Stomach smooth muscle (tissue), 2 donors: ENCODE data around the gene SCFD2.
A peak's percentile ranks its signal among the peaks of the same experiment; 100 is the strongest.

Experiments
- H3K27ac ChIP-seq: one replicate; pipeline ENCODE4 v1.7.0; 2013; ENCODE audit warnings: mild to moderate bottlenecking, low read length, inconsistent platforms
- H3K27me3 ChIP-seq, 2 donors: one replicate each; pipeline ENCODE4 v1.7.0; 2013; ENCODE audit warnings: low read length in 2 of 2; ENCODE audit not compliant: insufficient read depth in 2 of 2, control insufficient read depth in 1 of 2
- H3K36me3 ChIP-seq, 2 donors: one replicate each; pipeline ENCODE4 v1.7.0; 2013; ENCODE audit warnings: low read length in 2 of 2; ENCODE audit not compliant: control insufficient read depth in 2 of 2, insufficient read depth in 2 of 2
- H3K4me1 ChIP-seq: one replicate; pipeline ENCODE4 v1.7.0; 2013; ENCODE audit warnings: low read length; ENCODE audit not compliant: control insufficient read depth, insufficient read depth
- H3K4me3 ChIP-seq, 2 donors: one replicate each; pipeline ENCODE4 v1.7.0; 2013; ENCODE audit warnings: low read length in 2 of 2
- H3K9ac ChIP-seq, 2 donors: one replicate each; pipeline ENCODE4 v1.7.0; 2013; ENCODE audit warnings: low read length in 2 of 2, mild to moderate bottlenecking in 1 of 2
- H3K9me3 ChIP-seq, 2 donors: one replicate each; pipeline ENCODE4 v1.7.0; 2013; ENCODE audit warnings: low read length in 2 of 2; ENCODE audit not compliant: control insufficient read depth in 2 of 2
- donor health status: healthy.
- donor health status: Pancreatic carcinoma.

The SCFD2 gene

DNA sequence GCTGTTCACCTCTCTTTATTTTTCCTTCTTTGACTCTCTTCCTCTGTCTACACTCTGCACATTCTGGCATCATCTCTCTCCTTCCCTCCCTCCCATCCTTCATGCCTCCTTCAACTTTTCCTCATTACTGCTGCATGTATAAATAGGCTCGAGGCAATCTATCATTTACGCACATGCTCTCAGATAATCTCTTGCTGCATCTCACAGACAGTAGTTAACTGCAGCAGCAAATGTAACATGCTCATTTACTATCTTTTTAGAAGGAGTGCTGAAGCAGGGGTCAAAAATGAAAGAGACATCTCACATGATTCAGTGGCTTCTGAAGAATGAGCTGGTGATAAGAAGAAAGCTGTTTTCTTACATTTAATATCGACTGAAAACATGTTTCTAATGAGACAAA, 376.0 kb downstream of the SCFD2 start:
- no peaks in the 10 kb centered on the region for H3K36me3 ChIP-seq
- H3K27ac ChIP-seq: no peak overlapping the region
- no peaks in the 10 kb centered on the region for H3K27me3 ChIP-seq
- H3K4me1 ChIP-seq: peaks cover 5% of the 10 kb centered on the region
- H3K9me3 ChIP-seq: no peaks in the 10 kb centered on the region
- H3K9ac ChIP-seq: no peak overlapping the region
- H3K4me3 ChIP-seq: no peak overlapping the region

DNA sequence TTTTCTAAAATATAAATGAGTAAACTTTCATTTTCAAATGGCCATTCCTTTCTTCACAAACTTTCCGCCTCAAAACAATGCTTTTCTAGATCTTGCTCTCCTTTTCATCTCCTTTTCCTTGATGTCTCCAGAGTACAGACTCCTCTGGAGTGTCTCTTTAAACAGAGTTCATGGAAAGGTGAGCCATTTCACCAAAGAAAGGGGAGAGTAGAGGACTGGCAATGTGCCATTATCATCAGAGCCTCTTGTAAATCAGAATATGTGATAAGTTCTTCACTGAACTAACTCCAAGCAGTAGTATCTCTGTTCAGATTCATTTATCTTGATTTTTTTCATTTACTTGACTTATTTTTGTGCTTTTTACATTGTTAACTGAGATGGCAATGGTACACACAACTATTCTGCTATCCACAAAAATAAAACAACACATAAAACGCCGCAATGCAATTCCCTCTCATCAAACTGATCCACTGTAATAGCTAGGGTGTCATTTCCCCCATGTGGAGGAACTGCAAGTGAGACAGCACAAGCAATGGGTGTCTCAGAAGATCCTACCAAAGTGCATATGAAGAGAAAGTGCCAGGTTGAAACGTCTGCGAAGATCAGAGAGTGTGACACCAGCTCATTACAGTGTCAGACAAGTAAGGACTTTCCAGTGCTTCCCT, 378.3 kb downstream of the SCFD2 start:
- H3K4me1 ChIP-seq: peaks cover 4% of the 10 kb centered on the region
- H3K36me3 ChIP-seq: no peaks in the 10 kb centered on the region
- no peaks in the 10 kb centered on the region for H3K27me3 ChIP-seq
- no peak overlapping the region for H3K27ac ChIP-seq
- H3K4me3 ChIP-seq: no peak overlapping the region
- no peaks in the 10 kb centered on the region for H3K9me3 ChIP-seq
- H3K9ac ChIP-seq: no peak overlapping the region

DNA sequence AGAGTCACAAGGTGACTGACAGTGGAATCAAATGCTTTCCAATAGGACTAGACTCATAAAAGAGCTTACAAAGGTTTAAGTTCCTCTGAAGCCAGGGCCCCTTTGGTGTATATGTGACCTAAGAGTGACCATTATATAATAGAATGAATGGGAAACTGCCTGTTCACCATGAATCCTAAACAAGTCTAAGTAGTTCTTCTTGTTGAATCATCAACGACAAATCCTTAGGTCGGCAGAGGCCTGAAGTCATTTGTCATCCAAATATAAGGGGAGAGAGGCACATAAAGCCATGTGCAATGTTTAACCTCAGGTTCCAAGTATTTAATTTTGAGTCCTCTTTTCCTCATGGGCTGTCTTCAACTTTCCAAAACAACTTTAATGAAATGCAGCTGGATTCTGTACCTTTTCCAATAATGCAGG, 381.4 kb downstream of the SCFD2 start:
- H3K4me3 ChIP-seq: no peak overlapping the region
- H3K27ac ChIP-seq: peak overlapping the region; percentile 3
- H3K9ac ChIP-seq: no peak overlapping the region
- H3K27me3 ChIP-seq: no peaks in the 10 kb centered on the region
- no peaks in the 10 kb centered on the region for H3K9me3 ChIP-seq
- peaks cover 3% of the 10 kb centered on the region for H3K4me1 ChIP-seq
- no peaks in the 10 kb centered on the region for H3K36me3 ChIP-seq

DNA sequence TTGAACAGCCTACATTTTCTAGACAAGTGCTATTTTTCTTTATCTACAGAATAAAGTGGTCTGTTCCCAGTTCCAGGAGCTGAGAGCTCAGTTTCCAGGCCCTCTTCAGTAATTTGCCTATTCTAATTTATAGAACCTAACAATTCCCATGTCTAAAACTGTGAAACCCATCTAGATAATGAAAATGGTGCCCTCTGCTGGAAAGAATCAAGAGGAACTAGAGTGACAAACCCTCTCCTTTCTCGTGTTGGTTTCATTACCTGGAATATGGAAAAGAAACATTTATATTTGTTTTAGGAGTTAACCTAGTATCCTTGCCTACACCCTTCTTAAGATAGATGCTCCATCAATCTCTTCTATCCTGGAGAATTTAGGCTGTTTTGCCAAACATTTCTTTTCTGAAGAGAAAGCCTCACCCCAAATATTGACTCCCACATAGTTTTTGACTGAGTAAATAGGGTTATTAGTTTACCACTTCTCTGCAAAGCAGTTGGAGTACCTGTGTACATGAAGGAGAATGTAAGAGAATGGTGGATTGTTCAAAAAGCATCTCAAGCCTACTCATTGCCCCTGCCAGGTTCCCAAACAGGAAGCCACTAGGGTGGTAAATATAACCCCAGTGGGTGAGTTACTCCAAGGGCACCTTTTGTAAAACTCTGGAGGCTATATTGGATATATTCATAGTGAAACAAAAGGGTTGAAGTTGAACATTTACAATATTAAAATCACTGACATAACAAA, 382.1 kb downstream of the SCFD2 start:
- no peaks in the 10 kb centered on the region for H3K27me3 ChIP-seq
- H3K4me3 ChIP-seq: no peak overlapping the region
- peak overlapping the region; percentile 3 for H3K27ac ChIP-seq
- no peaks in the 10 kb centered on the region for H3K36me3 ChIP-seq
- H3K9ac ChIP-seq: no peak overlapping the region
- peaks cover 3% of the 10 kb centered on the region for H3K4me1 ChIP-seq
- no peaks in the 10 kb centered on the region for H3K9me3 ChIP-seq

DNA sequence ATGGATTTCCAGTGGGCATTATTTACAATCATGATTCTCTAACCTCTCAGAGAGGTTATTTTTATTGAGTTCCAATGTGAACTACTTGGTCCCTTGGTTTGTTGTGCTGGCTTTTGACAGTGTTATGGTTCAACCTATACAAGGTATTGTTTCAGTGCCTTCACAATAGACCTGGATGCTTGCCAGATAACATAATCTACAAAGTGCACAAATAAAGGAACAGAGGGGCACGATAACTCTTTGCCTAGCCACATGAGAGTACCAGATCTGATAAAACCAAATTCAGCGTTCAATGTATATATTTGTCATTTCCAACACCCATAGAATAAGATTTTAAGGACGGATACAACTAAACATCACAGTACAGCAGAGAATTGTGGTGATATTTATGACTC, 382.9 kb downstream of the SCFD2 start:
- Histone ChIP-seq H3K27ac (no peak overlapping the region), H3K4me1 (peaks cover 3% of the 10 kb centered on the region), H3K9ac (no peak overlapping the region), H3K4me3 (no peak overlapping the region), H3K9me3 (no peaks in the 10 kb centered on the region), H3K36me3 (no peaks in the 10 kb centered on the region), H3K27me3 (no peaks in the 10 kb centered on the region)

DNA sequence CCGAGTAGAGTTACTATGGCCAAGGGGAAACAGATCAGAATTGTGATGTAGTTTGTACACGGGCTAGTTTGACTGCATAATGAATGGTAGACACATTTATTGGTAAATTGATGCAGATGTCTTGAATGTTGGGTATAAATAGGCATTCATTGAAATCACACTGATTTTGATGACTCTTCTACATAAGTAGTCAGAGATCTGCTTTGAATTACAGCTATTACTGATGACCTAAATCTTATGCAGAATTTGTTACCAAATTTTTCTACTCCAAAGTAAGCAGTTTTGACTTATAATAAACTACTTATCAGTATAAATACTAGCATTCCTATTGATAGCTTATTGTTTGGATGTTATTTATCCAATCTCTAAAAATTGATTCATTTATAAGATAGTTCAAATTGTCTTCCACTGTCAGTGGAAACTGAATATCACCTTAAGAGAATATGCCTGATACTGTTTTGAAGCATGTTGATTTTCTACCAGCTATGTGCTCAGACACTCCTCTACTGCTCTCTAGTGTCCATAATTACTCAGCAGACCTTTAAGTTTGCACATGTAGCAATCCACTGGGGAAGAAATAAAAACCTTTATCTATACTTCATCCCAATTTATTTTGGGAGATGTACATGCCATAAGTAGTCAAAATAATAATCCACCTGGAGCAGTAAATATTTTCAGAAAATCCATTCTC, 383.5 kb downstream of the SCFD2 start:
- H3K36me3 ChIP-seq: no peaks in the 10 kb centered on the region
- H3K27me3 ChIP-seq: no peaks in the 10 kb centered on the region
- peaks cover 3% of the 10 kb centered on the region for H3K4me1 ChIP-seq
- no peak overlapping the region for H3K9ac ChIP-seq
- H3K9me3 ChIP-seq: no peaks in the 10 kb centered on the region
- H3K27ac ChIP-seq: no peak overlapping the region
- H3K4me3 ChIP-seq: no peak overlapping the region

DNA sequence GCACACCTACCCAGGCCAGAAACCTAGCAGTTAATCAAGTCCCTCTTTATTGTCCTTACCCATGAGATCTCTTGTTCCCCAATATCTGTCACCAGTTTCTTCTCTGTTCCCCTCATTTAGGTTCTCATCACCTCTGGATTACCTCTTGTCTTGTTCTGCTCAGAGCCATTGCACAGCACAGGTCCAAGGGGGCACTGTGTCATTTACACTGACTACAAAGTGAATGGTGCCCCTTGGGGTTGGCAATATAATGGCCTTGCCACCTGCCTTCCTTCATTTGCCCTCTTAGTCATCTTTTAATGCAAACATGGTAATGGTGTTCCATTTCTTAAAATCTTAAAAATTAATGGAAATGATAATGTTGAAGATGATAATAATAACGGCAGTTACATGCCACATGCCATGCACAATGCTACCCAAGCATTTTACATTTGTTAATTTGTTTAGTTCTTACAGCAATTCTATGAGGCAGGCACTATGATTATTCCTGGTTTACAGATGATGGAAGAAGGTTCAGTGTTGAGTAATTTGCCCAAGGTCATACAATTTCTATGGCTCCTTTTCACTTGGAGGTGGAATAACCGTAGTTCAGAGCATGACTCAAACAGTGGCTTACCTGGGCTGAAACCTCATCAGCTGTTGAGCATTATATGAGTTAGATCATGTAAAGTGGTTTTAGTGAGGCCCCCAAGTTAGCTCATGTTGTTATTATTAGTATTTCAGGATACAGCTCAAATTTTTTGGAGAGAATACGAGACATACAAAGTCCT, 385.9 kb downstream of the SCFD2 start:
- Histone ChIP-seq H3K27me3 (no peaks in the 10 kb centered on the region), H3K9ac (no peak overlapping the region), H3K4me3 (no peak overlapping the region), H3K4me1 (peaks cover 3% of the 10 kb centered on the region), H3K27ac (no peak overlapping the region), H3K9me3 (no peaks in the 10 kb centered on the region), H3K36me3 (no peaks in the 10 kb centered on the region)

DNA sequence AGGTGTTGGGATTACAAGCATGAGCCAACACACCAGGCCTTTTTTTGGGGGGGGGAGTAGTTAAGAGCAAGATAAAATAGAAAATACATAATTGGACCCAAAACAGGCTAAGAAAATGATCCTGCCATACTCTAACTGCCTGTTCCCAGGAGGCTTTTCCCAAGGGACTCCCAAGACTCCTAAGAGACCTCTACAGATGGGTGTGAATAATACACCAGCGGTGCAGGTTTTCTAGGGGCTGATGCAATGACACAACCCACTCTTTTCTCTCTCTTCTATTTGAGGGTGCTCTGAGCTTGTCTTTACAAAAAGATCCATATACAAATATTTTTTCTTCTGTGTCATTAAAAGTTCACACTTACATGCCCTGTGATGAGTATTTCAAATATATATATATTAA, 386.8 kb downstream of the SCFD2 start:
- peaks cover 3% of the 10 kb centered on the region for H3K4me1 ChIP-seq
- H3K4me3 ChIP-seq: no peak overlapping the region
- no peak overlapping the region for H3K27ac ChIP-seq
- no peaks in the 10 kb centered on the region for H3K9me3 ChIP-seq
- H3K27me3 ChIP-seq: no peaks in the 10 kb centered on the region
- no peak overlapping the region for H3K9ac ChIP-seq
- H3K36me3 ChIP-seq: no peaks in the 10 kb centered on the region

DNA sequence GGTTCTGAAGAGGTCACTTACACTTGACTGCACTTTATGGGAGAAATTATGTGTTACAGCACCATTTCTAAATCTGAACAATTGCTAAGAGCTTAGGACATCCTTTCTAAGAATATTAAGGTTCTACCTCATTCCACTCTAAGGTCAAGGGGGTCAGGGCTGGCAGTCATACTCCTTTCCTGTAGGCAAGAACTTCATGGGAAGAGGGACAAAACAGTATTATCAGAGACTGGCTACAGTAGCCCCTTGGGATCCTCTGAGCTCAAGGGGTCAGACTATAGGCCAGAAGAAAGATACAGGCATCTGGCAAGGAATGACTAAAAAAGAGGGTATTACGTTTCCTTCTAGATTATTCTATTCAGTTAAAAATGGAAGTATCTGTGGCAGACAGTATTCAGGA, 388.6 kb downstream of the SCFD2 start:
- Histone ChIP-seq H3K36me3 (no peaks in the 10 kb centered on the region), H3K27me3 (no peaks in the 10 kb centered on the region), H3K4me1 (no peaks in the 10 kb centered on the region), H3K4me3 (no peak overlapping the region), H3K27ac (no peak overlapping the region), H3K9ac (no peak overlapping the region), H3K9me3 (no peaks in the 10 kb centered on the region)

DNA sequence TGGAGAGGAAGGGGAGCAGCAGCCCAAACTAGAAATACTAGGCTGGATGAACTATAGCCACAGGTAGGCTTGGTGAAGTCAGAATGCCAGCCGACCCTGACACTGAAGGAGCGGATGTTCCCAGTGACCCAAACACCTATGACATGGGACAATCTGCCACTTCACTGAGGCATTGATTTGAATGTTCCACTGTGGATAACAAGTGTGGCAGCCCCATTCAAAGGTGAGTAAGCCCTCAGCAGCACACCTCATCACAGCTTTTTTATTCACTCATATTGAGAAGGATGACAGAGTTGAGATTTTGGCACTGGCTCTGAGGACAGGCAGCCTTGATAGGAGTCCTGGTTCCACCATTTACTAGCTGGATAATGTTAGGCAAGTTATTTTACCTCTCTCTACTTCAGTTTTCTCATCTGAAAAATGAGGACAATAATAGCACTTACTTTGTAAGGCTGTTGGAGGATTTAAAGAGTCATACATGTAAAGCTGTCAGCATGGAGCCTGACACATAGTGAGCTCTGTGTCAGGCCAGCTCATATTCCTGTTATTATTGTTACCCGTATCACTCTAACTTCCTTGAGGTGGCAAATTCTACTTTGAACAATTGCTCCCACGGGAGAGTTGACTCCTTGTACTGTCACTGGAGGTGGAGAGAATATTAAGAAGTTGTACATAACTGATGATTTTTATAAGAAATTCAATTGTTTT, 389.2 kb downstream of the SCFD2 start:
- Histone ChIP-seq H3K9me3 (no peaks in the 10 kb centered on the region), H3K36me3 (no peaks in the 10 kb centered on the region), H3K27ac (no peak overlapping the region), H3K27me3 (no peaks in the 10 kb centered on the region), H3K9ac (no peak overlapping the region), H3K4me3 (no peak overlapping the region), H3K4me1 (no peaks in the 10 kb centered on the region)
